ENCODE measurements around the gene ASAP2.
"Not testable (repeated sequence)": the region's sequence is repeated elsewhere in the genome, so short reads cannot be mapped to it uniquely, and the experiment has no call there.

Gene ASAP2

DNA sequence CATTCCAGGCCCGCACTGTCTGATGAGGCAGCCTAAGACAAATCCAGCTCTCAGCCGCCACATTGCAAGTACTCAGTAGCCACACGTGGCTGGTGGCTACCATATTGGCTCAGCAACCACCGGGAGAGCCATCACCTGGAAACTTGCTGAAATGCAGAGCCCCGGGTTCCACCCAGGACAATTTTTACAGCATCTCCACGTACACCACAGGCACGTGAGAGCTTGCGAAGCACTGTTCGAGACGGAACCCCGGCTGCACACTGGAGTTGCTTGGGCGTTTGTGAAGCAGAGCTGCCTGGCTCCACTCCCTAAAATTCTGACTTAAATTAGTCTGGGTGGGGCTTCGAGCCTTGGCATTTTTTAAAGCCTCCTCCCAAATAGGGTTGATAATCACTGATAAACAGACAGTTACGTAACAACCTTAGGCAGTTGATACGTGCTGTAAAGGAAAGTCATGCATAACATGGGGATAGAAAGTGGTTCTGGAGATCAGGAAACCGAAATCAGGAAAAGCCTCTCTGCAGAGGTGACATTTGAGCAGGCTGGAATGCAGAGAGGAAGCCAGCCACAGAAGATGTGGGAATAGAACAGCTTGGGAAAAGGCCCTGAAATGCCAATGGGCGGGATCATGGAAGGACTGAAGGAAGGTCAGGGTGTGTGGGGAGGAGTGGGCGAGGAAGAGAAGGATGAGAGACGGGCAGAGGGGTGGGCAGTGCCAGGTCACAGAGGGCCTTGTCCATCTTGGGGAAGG is 6.2 kb downstream of the ASAP2 start:
- DNase-seq, result no peak

DNA sequence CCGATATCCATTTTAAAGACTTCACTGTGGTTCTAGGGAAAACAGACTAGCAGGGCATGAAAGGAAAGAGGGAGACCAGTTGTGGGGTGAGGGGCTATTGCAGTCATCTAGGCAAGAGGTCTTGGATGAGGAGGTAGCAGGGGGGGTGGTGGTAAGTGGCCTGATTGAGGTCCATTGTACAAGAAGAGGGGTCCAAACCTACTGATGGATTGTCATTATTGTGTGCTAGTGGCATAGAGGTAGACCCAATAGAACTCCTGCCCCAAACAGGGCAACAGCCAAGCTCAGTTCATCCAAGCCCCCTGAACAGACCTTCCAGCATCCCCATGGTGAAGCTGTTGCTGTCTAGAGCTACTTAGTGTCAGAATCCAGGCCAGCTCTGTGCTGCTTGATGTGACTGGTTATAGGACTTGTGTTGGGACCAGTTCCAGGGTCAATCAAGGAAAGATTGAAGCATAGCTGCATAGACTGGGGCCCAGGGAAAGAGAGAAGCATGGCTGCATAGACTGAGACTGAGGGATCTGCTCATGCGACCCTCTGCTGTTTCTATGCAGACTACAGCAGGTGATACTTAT is 7.0 kb downstream of the ASAP2 start:
- DNase-seq, result no peak

- DNase-seq, result no peak
These were observed 8.3 kb downstream of the ASAP2 start for GRCh38 chr2:9214873-9215272.

GRCh38 chr2:9215680-9216079 is 9.1 kb downstream of the ASAP2 start:
- DNase-seq, result no peak

- DNase-seq, result not testable (repeated sequence)
These were observed 9.5 kb downstream of the ASAP2 start for GRCh38 chr2:9216143-9216542.

DNA sequence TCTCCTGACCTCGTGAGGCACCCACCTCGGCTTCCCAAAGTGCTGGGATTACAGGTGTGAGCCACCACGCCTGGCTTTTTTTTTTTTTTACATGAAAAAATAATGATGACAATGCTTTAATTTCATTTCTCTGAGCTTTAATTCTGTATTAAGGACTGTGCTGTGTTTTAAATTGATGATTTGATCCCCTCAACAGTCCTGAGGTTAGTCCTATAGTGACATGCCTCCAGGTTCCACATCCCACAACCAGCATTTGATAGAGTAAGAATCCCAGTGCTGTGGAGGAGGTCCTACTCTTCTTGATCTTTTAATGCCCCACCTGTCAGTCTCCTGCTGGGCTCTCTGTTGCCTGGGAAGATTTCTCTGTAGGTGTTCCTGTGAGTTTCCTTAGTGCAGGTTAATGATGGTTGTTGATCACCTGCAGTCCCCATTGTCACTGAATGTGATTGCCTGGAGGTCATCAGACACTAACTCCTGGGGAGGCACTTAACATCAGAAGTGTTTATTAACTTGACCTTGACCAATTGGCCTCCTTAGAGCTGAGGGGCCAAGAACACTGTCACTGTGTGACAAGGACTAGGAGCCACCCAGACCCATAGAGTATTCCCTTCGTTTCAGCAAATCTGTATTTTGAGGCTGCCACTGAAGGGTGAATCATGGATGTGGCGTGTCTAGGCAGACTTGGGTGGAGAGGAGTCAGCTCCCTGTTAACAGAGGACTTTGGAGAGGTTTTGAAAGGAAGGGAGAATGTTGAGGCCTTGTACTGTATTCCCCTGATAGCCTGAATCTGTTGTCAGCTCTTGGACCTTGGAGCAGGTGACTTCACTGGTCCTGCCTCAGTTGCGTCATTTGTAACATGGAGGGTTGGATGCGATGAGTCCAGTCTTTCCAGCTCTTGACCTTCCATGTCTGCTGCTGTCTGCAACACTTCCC is 11.5 kb downstream of the ASAP2 start:
- DNase-seq, result no peak

GRCh38 chr2:9219027-9219445 is 12.4 kb downstream of the ASAP2 start:
- DNase-seq, result no peak

GRCh38 chr2:9220201-9220600 is 13.6 kb downstream of the ASAP2 start:
- DNase-seq, result no peak

- no peak for DNase-seq
These were observed 14.6 kb downstream of the ASAP2 start for GRCh38 chr2:9221223-9221622.

GRCh38 chr2:9222239-9222892 is 15.8 kb downstream of the ASAP2 start:
- DNase-seq, result no peak

DNA sequence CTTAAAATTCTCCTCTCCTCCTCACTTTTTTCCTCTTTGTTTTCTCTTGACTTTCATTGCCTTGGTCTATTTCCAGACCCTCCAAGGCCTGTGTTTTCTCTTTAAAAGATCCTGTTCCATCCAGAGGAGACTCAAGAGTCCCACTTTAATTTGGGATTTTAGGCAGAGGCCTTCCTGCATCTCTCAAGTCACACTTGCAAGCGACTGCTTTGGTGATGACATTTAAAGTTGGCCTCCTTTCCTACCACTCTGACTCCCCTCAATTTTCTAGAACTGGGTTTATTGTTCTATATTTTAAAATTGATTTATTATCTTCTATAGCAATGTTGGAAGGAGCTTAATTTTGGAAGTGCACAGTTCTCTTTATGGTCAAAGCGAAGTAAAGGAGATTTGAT is 16.3 kb downstream of the ASAP2 start:
- no peak for DNase-seq

DNA sequence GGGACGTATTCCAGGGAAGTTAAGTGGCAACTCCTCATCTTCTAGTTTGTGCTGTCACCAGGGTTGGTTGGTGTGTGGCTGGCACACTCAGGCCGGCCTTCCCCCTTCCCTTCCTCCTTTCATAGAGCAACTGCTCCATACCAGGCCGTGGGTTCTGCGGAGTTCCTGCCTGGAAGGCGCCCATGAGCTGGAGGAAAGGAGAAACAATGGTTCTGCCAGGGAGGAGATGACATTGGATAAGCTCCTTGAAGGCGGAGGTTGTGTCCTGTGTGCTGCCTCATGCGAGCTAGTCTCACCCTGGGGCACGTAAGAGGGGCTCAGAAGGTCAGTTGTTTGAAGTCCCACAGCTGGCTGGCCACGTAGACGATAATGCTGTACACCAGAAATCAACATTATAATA is 19.2 kb downstream of the ASAP2 start:
- DNase-seq, result no peak

GRCh38 chr2:9226458-9227380 is 20.1 kb downstream of the ASAP2 start:
- DNase-seq, result no peak

DNA sequence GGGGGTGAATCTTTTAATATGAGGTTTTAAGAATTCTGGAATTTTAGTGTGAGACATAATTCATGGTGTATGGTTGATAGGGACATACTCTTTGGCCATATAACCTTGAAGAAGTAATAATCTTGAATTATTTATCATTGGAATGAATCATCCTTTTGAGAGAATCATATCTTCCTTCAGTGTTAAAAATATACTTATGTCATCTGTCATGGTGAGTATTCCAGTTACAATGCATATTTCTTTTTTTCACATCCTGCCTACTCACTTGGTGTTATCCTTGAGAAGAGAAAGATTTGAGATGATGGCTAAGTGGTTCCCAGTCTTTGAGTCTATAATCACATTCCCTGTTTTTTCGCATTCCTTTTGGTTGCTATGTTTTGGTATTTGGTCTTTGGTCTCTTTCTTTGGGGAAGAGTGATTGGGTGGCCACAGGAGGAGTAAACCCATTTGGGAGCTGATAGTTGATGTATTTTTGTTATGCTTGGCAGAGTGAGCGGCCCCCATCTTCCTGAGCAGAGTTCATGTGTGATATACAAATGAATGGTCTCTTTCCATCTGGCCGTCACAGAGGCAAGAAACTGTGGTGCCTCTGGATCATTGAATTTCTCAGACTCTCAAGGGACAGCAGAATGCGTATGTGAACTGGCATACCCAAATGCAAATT is 21.6 kb downstream of the ASAP2 start:
- no peak for DNase-seq

DNA sequence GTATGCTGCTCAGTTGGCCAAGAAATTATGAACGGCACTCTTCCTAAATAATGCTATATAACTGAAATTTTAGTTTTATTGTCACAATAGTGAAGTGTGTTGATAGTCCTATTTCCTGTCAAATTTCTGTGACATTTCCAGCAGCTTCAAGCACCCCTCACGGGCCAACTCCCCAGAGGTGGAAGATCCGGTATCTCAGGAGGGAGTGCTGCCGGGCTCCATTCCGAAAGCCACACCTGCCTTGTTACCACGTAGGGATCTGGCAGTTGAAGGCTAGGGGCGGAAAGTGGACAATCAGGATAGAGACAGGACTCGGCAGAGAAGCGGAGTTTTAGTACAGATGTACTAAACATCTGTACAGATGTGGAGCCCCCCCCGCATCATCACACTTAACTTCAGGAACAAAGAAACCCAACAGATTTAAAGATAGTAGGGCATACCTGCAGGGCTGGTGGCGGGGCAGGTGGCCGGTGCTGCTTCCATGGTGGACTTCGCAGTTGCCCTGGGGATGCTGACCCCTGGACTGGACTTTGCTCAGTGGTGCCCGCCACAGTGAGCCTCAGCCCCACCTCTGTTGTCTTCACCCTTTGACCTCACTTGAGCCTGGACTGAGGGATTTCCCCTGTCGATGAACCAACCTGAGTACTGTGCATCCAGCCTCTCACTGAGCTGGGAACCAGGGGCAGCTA is 22.3 kb downstream of the ASAP2 start:
- DNase-seq, result no peak

GRCh38 chr2:9229470-9229820 is 22.8 kb downstream of the ASAP2 start:
- DNase-seq, result no peak

DNA sequence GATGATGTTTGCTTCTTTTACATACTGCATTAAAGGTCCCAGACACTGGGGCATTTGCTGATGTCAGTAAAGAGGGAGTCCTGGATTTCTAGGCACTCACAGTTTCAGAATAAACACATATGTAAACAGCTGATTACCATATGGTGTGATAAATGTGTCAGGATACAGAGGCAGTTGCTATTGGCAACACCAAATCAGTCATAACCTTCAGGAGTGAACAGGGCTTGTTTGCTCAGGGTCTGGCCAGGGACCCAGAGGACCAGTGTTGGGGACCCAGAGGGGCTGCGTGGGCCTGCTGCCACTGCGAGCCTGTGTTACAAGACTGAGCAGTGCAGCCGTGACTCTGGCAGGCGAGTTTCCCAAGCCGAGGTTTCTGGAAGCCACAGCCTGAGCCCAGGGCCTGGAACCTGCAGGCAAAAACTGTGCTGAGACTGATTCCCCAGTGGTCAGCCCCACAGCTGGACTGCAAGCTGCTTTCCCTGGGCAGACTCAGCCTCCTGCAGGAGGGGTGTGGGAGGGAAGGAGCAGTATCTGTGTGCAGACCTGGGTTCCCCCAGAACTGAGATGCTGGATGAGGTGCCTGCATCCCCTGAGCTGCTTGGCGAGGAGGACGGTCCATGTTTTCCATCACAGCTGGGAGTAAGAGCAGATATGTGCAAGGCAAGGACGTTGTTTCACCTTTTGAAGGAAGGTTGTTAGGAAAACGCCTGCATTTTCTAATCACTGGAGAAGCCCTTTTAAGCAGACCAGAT is 23.6 kb downstream of the ASAP2 start:
- peak; percentile 68 for DNase-seq

DNA sequence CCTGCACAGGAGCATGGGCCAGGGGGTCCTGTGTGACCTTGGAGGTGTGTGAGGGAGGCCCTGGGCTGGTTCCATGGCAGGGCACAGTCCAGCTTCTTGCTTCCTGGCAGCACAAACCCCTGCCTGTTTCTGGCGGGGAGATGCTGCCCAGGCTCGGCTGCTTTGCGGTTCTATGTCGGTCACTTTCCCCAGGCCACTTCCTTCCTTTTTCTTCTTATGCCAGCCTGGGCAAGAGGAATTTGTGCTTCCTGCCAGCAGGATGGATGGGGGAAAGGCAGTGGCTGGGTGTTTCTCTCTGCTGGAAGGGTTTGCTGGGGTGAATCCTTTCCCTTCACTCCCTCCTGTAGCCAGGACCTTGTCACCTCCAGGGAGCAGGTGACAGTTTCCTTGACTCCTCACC is 24.3 kb downstream of the ASAP2 start:
- peak; percentile 60 for DNase-seq

- no peak for DNase-seq
These were observed 24.9 kb downstream of the ASAP2 start for GRCh38 chr2:9231291-9232165.

Data from femur (tissue), 1 donor.